GM23338 (cell line): ENCODE measurements around the gene BICC1.

Experiments
- CREB1 ChIP-seq: fragments of 250-450 bp; sonication (Bioruptor Pico); IDR thresholded peaks from 2 replicates; pipeline ENCODE4 v1.5.0; 2020; ENCODE audit warnings: low read depth, mild to moderate bottlenecking, moderate library complexity
- CTCF ChIP-seq, 2 experiments: fragments of 200-600 bp in 1 of 2; sonication (generic) in 1 of 2; conservative IDR thresholded peaks; 2 replicates each; pipeline versions ENCODE4 v1.5.1 to v1.6.1; 2016 to 2017; ENCODE audit warnings: antibody characterized with exemption in 2 of 2, low read depth in 2 of 2, mild to moderate bottlenecking in 2 of 2, moderate library complexity in 1 of 2
- EZH2 ChIP-seq: fragments of 200-600 bp; sonication (generic); IDR thresholded peaks from one replicate; pipeline ENCODE4 v1.8.0; 2017; ENCODE audit warnings: antibody characterized with exemption, mild to moderate bottlenecking, low read depth; ENCODE audit not compliant: unreplicated experiment
- EZH2phosphoT487 ChIP-seq: fragments of 200-600 bp; sonication (generic); IDR thresholded peaks from one replicate; pipeline ENCODE4 v1.8.1; 2018; ENCODE audit warnings: antibody characterized with exemption; ENCODE audit not compliant: unreplicated experiment
- POLR2AphosphoS5 ChIP-seq: IDR thresholded peaks from 2 replicates; pipeline ENCODE4 v1.6.1; 2016; ENCODE audit warnings: antibody characterized with exemption, low read depth
- REST ChIP-seq: IDR thresholded peaks from one replicate; pipeline ENCODE4 v1.6.1; 2018; ENCODE audit warnings: antibody characterized with exemption; ENCODE audit not compliant: unreplicated experiment

- TF ChIP-seq CTCF (conservative IDR thresholded peaks at IDR 0.05; ENCODE audit: low read depth in 2 of 2) (no peak), EZH2 (no peak), CREB1 (CRISPR knock-in tag) (no peak), REST (no peak), EZH2phosphoT487 (no peak), POLR2AphosphoS5 (no peak)
Measured at GRCh38 chr10:58764087-58764747, 251.5 kb downstream of the BICC1 start.
